DND-41 (cell line): Measurements from ENCODE around the gene PRKACG.

Source experiments
- ATAC-seq: fragments of 200-7000 bp; cut with Tn5 transposase; 3 replicates; pipeline ENCODE4 v1.9.1; 2021; ENCODE audit warnings: low read depth; ENCODE audit not compliant: insufficient read depth
- DNase-seq: peaks from one replicate; pipeline ENCODE4 v3.0.0-alpha.2; 2020
- H2AFZ ChIP-seq: 2 replicates; pipeline ENCODE4 v1.6.0; 2012; ENCODE audit warnings: low read depth, low read length
- H3K27ac ChIP-seq: 2 replicates; pipeline ENCODE4 v1.5.1; 2012; ENCODE audit warnings: low read length, inconsistent platforms
- H3K27me3 ChIP-seq: fragments of 200-600 bp; sonication (generic); 2 replicates; pipeline ENCODE4 v1.6.0; 2012; ENCODE audit warnings: low read length, mild to moderate bottlenecking, inconsistent platforms; ENCODE audit not compliant: insufficient read depth, poor library complexity
- H3K36me3 ChIP-seq: 2 replicates; pipeline ENCODE4 v1.5.1; 2012; ENCODE audit warnings: low read length, inconsistent platforms; ENCODE audit not compliant: insufficient read depth
- H3K4me1 ChIP-seq: 2 replicates; pipeline ENCODE4 v1.5.1; 2012; ENCODE audit warnings: mild to moderate bottlenecking, low read length; ENCODE audit not compliant: insufficient read depth
- H3K4me2 ChIP-seq: 2 replicates; pipeline ENCODE4 v1.6.0; 2012; ENCODE audit warnings: mild to moderate bottlenecking, moderate library complexity, low read length, inconsistent platforms; ENCODE audit not compliant: insufficient read depth
- H3K4me3 ChIP-seq, 2 experiments: fragments of 200-600 bp in 1 of 2; shearing (Covaris generic) in 1 of 2; 2 replicates each; pipeline ENCODE4 v1.5.1; 2012 to 2016; ENCODE audit warnings: inconsistent platforms in 2 of 2, low read length in 2 of 2, mild to moderate bottlenecking in 2 of 2, low read depth in 1 of 2, moderate library complexity in 1 of 2
- H3K79me2 ChIP-seq: 2 replicates; pipeline ENCODE4 v1.6.0; 2012; ENCODE audit warnings: low read length, inconsistent platforms; ENCODE audit not compliant: insufficient read depth
- H3K9ac ChIP-seq: 2 replicates; pipeline ENCODE4 v1.6.0; 2012; ENCODE audit warnings: low read depth, mild to moderate bottlenecking, inconsistent platforms, low read length, moderate library complexity
- H3K9me3 ChIP-seq: 2 replicates; pipeline ENCODE4 v1.5.1; 2012; ENCODE audit warnings: low read length, moderate library complexity, mild to moderate bottlenecking, inconsistent platforms; ENCODE audit not compliant: insufficient read depth, severe bottlenecking
- H4K20me1 ChIP-seq: 2 replicates; pipeline ENCODE4 v1.6.0; 2012; ENCODE audit warnings: low read length; ENCODE audit not compliant: insufficient read depth
- EZH2 ChIP-seq: IDR thresholded peaks from 3 replicates; pipeline ENCODE4 v1.6.1; 2012; ENCODE audit warnings: borderline replicate concordance, low read depth, mild to moderate bottlenecking, moderate library complexity, low read length, inconsistent platforms; ENCODE audit not compliant: severe bottlenecking
- TF ChIP-seq, protein P1 (sequence below): IDR thresholded peaks from 2 replicates; pipeline ENCODE4 v1.5.1; 2012; ENCODE audit warnings: borderline replicate concordance, low read length, moderate library complexity, mild to moderate bottlenecking; ENCODE audit not compliant: poor library complexity, severe bottlenecking; ENCODE audit errors: extremely low read depth

The PRKACG gene

GRCh38 chr9:68964102-68964541 is 49.8 kb downstream of the PRKACG start:
- ATAC-seq (no peak), DNase-seq (no peak)
- Histone ChIP-seq H2AFZ (no peak overlapping the region), H3K4me1 (no peaks in the 10 kb centered on the region), H4K20me1 (no peaks in the 10 kb centered on the region), H3K4me3 (no peak overlapping the region), H3K9me3 (no peaks in the 10 kb centered on the region), H3K36me3 (no peaks in the 10 kb centered on the region), H3K4me2 (no peak overlapping the region), H3K27me3 (no peaks in the 10 kb centered on the region), H3K9ac (no peak overlapping the region), H3K27ac (no peak overlapping the region), H3K79me2 (no peaks in the 10 kb centered on the region)
- no peak for TF ChIP-seq EZH2
- TF ChIP-seq, protein P1, sequence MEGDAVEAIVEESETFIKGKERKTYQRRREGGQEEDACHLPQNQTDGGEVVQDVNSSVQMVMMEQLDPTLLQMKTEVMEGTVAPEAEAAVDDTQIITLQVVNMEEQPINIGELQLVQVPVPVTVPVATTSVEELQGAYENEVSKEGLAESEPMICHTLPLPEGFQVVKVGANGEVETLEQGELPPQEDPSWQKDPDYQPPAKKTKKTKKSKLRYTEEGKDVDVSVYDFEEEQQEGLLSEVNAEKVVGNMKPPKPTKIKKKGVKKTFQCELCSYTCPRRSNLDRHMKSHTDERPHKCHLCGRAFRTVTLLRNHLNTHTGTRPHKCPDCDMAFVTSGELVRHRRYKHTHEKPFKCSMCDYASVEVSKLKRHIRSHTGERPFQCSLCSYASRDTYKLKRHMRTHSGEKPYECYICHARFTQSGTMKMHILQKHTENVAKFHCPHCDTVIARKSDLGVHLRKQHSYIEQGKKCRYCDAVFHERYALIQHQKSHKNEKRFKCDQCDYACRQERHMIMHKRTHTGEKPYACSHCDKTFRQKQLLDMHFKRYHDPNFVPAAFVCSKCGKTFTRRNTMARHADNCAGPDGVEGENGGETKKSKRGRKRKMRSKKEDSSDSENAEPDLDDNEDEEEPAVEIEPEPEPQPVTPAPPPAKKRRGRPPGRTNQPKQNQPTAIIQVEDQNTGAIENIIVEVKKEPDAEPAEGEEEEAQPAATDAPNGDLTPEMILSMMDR = no peak

DNA sequence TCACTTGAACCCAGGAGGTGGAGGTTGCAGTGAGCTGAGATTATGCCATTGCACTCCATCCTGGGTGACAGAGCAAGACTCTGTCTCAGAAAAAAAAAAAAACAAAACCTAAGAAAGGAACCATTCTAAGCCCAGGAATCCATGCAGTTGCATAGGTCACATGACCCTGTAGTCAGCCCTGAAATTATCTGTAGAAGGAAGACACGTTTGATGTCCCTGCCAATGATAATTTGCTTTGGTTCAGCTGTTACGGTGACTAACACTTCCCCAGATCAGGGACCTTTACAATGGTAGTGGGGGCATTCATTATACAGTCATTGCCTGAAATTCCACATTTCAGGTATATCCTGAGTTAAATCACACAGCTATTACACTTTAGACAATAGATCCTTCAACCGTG is 50.5 kb downstream of the PRKACG start:
- DNase-seq (no peak), ATAC-seq (no peak)
- Histone ChIP-seq H3K4me2 (no peak overlapping the region), H2AFZ (no peak overlapping the region), H4K20me1 (no peaks in the 10 kb centered on the region), H3K27ac (no peak overlapping the region), H3K79me2 (no peaks in the 10 kb centered on the region), H3K27me3 (no peaks in the 10 kb centered on the region), H3K4me3 (no peak overlapping the region), H3K9ac (no peak overlapping the region), H3K4me1 (no peaks in the 10 kb centered on the region), H3K36me3 (no peaks in the 10 kb centered on the region), H3K9me3 (no peaks in the 10 kb centered on the region)
- TF ChIP-seq EZH2 = no peak
- TF ChIP-seq, protein P1 = no peak
